ES-I3 (cell line): Measurements from ENCODE around the gene SHISAL1.

ENCODE experiments used
- H3K36me3 ChIP-seq: 2 replicates; pipeline ENCODE4 v1.6.1; 2013; ENCODE audit warnings: mild to moderate bottlenecking, low read length, control low read depth, moderate library complexity; ENCODE audit not compliant: insufficient read depth
- H3K4me1 ChIP-seq: 2 replicates; pipeline ENCODE4 v1.6.1; 2013; ENCODE audit warnings: mild to moderate bottlenecking, control low read depth, low read length; ENCODE audit not compliant: insufficient read depth
- H3K9ac ChIP-seq: 2 replicates; pipeline ENCODE4 v1.6.1; 2013; ENCODE audit warnings: low read depth, mild to moderate bottlenecking, low read length, moderate library complexity
- H3K9me3 ChIP-seq: 2 replicates; pipeline ENCODE4 v1.6.1; 2013; ENCODE audit warnings: mild to moderate bottlenecking, low read length, moderate library complexity; ENCODE audit not compliant: control insufficient read depth, insufficient read depth

Gene SHISAL1

DNA sequence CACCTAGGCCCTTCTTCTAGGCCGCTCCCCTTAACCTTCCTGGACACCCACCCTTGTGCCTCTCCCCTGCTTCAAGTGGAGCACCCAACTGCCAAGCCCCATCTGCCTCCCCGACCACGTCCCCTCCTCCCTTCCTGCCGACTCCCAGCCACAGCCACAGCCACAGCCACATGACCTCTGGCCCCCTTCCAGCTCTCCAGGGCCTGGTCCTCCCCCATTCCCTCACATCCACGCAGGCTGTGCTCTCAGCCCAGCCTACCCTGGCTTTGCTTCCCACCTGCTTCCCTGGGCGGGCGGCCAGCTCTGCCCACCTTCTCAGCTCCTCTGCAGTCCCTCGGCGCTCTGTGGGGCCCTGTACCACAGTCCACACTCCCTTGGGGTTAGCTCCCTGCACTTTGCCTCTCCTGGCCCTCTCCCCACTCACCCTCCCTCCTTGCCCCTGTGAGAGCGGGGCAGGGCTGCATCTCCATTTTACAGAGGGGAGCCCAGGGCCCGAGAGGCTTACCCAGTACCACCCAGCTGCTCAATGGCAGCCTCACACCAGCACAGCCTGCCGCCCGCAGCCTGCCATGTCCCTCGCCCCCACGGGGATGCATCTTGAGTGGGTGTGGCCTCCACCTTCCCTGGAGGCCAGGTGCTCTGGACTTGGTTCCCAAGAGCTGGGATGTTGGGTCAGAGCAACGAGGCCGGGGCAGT is 111.7 kb downstream of the SHISAL1 start:
- Histone ChIP-seq H3K9ac (no peak overlapping the region), H3K4me1 (no peaks in the 10 kb centered on the region), H3K9me3 (no peaks in the 10 kb centered on the region), H3K36me3 (no peaks in the 10 kb centered on the region)

DNA sequence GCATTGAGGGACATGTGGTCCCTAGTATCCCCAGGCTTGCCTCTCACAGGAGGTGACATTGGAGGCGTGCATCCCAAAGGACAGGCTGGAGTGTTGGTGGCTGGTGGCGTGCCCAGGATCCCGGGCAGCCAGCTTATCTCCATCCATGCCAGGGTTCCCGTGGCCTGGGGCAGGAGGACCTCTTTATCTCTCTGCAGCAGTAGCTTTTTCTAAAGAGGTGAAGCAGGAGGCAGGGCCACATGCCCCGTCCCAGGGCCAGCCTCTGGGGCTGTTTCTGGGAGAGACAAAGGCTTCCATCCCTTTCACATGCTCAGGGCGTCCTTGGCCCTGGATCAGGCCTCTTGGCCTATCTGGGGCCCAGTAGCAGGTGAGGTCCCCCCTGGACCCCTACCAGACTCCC is 112.3 kb downstream of the SHISAL1 start:
- Histone ChIP-seq H3K36me3 (no peaks in the 10 kb centered on the region), H3K9me3 (no peaks in the 10 kb centered on the region), H3K4me1 (no peaks in the 10 kb centered on the region), H3K9ac (no peak overlapping the region)

- H3K36me3 ChIP-seq, result no peaks in the 10 kb centered on the region
- no peaks in the 10 kb centered on the region for H3K4me1 ChIP-seq
- H3K9ac ChIP-seq, result no peak overlapping the region
- no peaks in the 10 kb centered on the region for H3K9me3 ChIP-seq
Measured at GRCh38 chr22:44199866-44200265, 112.9 kb downstream of the SHISAL1 start.

DNA sequence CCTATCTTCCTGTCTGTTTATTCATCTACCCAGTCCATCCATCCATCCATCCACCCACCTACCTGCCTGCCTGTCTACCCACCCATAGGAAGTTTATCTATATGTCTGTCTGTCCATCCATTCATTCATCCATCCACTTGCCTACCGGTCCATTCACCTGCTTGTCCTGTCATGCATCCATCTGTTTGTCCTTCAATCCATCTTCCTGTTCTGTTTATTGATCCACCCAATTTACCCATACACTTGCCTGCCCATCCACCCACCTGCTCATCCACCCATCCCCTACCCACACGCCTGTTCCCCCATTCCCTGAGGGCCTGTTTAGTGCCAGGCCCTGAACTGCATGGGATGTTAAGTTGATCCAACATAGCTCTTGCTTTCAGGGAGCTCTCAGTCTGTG is 113.6 kb downstream of the SHISAL1 start:
- Histone ChIP-seq H3K9me3 (no peaks in the 10 kb centered on the region), H3K9ac (no peak overlapping the region), H3K36me3 (no peaks in the 10 kb centered on the region), H3K4me1 (no peaks in the 10 kb centered on the region)

DNA sequence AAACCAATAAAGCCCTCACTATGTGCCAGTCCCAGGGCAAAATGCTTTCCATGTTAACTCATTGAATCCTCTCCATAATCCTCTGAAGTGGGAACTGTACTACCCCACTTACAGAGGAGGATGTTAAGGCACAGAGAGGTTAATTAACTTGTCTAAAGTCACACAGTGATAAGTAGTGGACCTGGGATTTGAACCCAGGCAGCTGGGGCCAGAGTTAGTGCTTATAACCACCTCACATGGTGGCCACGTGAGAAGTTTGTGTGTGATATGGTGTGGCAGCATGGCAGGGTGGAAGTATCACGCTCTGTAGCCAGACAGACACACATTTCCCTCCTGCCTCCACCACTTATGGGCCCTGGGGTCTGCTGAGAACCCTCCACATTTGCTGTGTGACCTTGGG is 115.5 kb downstream of the SHISAL1 start:
- Histone ChIP-seq H3K4me1 (no peaks in the 10 kb centered on the region; the same call in 1 of the 2 replicates), H3K9me3 (no peaks in the 10 kb centered on the region), H3K36me3 (no peaks in the 10 kb centered on the region), H3K9ac (no peak overlapping the region)

DNA sequence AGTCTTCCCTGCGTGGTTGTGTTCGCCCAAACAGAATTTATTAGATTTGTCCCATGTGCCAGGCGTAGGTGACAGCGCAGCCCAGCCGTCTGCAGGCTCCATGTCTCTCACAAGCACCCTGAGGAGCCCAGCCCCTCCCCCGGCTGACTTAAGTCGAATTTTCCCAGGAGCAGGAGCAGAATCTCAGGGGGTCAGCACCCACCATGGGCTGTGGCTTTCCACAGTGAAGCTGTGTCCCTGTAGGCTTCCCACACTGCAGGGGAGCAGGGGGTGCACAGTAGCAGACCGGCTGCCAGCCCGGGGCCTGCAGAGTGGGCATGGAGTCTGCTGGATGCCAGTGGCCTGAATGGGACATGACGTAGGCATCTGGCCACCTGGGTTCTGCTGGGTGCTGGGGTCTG is 116.0 kb downstream of the SHISAL1 start:
- H3K9ac ChIP-seq, result no peak overlapping the region
- H3K9me3 ChIP-seq, result no peaks in the 10 kb centered on the region
- H3K36me3 ChIP-seq, result no peaks in the 10 kb centered on the region
- H3K4me1 ChIP-seq, result no peaks in the 10 kb centered on the region; the same call in 1 of the 2 replicates

DNA sequence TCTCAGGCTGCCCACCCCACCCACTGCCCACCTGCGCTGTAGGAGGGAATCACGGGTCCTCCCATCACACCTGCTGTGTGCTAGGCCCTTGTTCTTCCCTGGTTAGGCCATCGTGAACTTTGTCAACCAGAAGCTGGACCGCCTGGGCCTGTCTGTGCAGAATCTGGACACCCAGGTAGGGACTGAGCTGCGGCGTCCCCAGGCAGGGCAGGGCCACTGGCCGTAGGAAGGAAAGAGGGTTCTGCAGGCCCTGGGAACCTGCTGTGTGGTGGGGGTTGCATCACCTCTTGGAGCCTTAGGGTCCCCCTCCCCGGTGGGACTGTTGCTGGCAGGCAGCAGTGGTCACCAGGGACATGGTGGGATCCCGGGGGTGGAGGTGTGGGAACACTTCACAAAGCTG is 116.5 kb downstream of the SHISAL1 start:
- Histone ChIP-seq H3K9me3 (no peaks in the 10 kb centered on the region), H3K36me3 (no peaks in the 10 kb centered on the region), H3K4me1 (no peaks in the 10 kb centered on the region; the same call in 1 of the 2 replicates)

GRCh38 chr22:44195189-44195871 is 117.4 kb downstream of the SHISAL1 start:
- Histone ChIP-seq H3K9ac (no peak overlapping the region), H3K36me3 (no peaks in the 10 kb centered on the region), H3K4me1 (peaks cover 4% of the 10 kb centered on the region; the same call in 1 of the 2 replicates), H3K9me3 (no peaks in the 10 kb centered on the region)

More for the DNA sequence above, 116.5 kb downstream of the SHISAL1 start:
- no peak overlapping the region for H3K9ac ChIP-seq

- H3K4me1 ChIP-seq, result peaks cover 6% of the 10 kb centered on the region
Measured at GRCh38 chr22:44194569-44194968, 118.2 kb downstream of the SHISAL1 start.

More at GRCh38 chr22:44194569-44194968, 118.2 kb downstream of the SHISAL1 start:
- H3K36me3 ChIP-seq, result no peaks in the 10 kb centered on the region
- no peak overlapping the region for H3K9ac ChIP-seq
- no peaks in the 10 kb centered on the region for H3K9me3 ChIP-seq
